Naive thymus-derived CD4-positive, alpha-beta T cell (primary cell): Measurements from ENCODE around the gene ARHGEF16. TPM values are rescaled to one million over a fixed set of nuclear protein-coding genes. Genes with fewer than 3 reads are reported as not detected.

Source experiments
- ATAC-seq: fragments of 150-1000 bp; cut with Tn5 transposase; 2 replicates; pipeline ENCODE4 v1.10.0; 2021; ENCODE audit warnings: mild to moderate bottlenecking, moderate library complexity
- CTCF ChIA-PET: fragments of 350-600 bp; sonication (Branson Sonifier 250); formaldehyde crosslinking; loops from one replicate; lab custom pipeline; 2021; ENCODE audit warnings: antibody characterized with exemption; lab: Charles Lee
- POLR2A ChIA-PET: fragments of 350-600 bp; sonication (Branson Sonifier 250); formaldehyde crosslinking; loops from one replicate; lab custom pipeline; 2021; ENCODE audit warnings: antibody characterized with exemption, inconsistent platforms; lab: Charles Lee
- DNase-seq, 9 donors: peaks; one replicate each; pipeline versions ENCODE4 v3.0.0 to v3.0.0-alpha.2; 2020 to 2022; ENCODE audit warnings: mixed read lengths in 1 of 9
- H3K27ac ChIP-seq: one replicate; pipeline ENCODE4 v1.7.0; 2013; ENCODE audit warnings: mild to moderate bottlenecking, low read depth, low read length, moderate library complexity
- H3K27me3 ChIP-seq, 2 donors: one replicate each; pipeline ENCODE4 v1.7.0; 2013; ENCODE audit warnings: low read length in 2 of 2, mild to moderate bottlenecking in 2 of 2, moderate library complexity in 2 of 2; ENCODE audit not compliant: control insufficient read depth in 2 of 2, insufficient read depth in 2 of 2
- H3K36me3 ChIP-seq, 3 experiments: 1 replicate in 2 of 3; 2 replicates in 1 of 3; pipeline ENCODE4 v1.7.0; 2013; ENCODE audit warnings: low read length in 3 of 3, mild to moderate bottlenecking in 3 of 3, moderate library complexity in 1 of 3; ENCODE audit not compliant: insufficient read depth in 3 of 3, control insufficient read depth in 2 of 3
- H3K4me1 ChIP-seq, 2 donors: one replicate each; pipeline ENCODE4 v1.7.0; 2013; ENCODE audit warnings: low read length in 2 of 2, mild to moderate bottlenecking in 2 of 2, moderate library complexity in 1 of 2; ENCODE audit not compliant: control insufficient read depth in 2 of 2, insufficient read depth in 2 of 2
- H3K4me3 ChIP-seq: 2 replicates; pipeline ENCODE4 v1.7.0; 2013; ENCODE audit warnings: mild to moderate bottlenecking, low read length
- H3K9me3 ChIP-seq, 3 experiments: 1 replicate in 2 of 3; 2 replicates in 1 of 3; pipeline ENCODE4 v1.7.0; 2013; ENCODE audit warnings: low read length in 3 of 3; ENCODE audit not compliant: control insufficient read depth in 2 of 3
- H3K27ac Mint-ChIP-seq, 9 donors: one replicate each; pipeline ENCODE4 v1.8.0; 2020 to 2022; ENCODE audit warnings: mixed read lengths in 9 of 9, mild to moderate bottlenecking in 8 of 9, moderate library complexity in 5 of 9, inconsistent platforms in 2 of 9
- H3K27me3 Mint-ChIP-seq, 5 donors: one replicate each; pipeline ENCODE4 v1.8.0; 2021 to 2022; ENCODE audit warnings: mixed read lengths in 5 of 5, mild to moderate bottlenecking in 1 of 5
- H3K36me3 Mint-ChIP-seq, 5 donors: one replicate each; pipeline ENCODE4 v1.8.0; 2020 to 2022; ENCODE audit warnings: mixed read lengths in 5 of 5, mild to moderate bottlenecking in 3 of 5, inconsistent platforms in 1 of 5
- H3K4me1 Mint-ChIP-seq, 7 donors: one replicate each; pipeline ENCODE4 v1.8.0; 2020 to 2022; ENCODE audit warnings: mixed read lengths in 7 of 7, mild to moderate bottlenecking in 3 of 7, inconsistent platforms in 1 of 7
- H3K4me3 Mint-ChIP-seq, 10 donors: one replicate each; pipeline ENCODE4 v1.8.0; 2020 to 2022; ENCODE audit warnings: mild to moderate bottlenecking in 10 of 10, mixed read lengths in 10 of 10, moderate library complexity in 6 of 10, inconsistent platforms in 2 of 10
- H3K9me3 Mint-ChIP-seq, 11 donors: one replicate each; pipeline ENCODE4 v1.8.0; 2020 to 2022; ENCODE audit warnings: mixed read lengths in 11 of 11, mild to moderate bottlenecking in 4 of 11, inconsistent platforms in 1 of 11, moderate library complexity in 1 of 11
- intact Hi-C, 2 donors: fragments of 100-400 bp; cut with micrococcal nuclease; formaldehyde crosslinking; loops; one replicate each; pipeline ENCODE4 v1.15.1; 2023
- polyA plus RNA-seq, 2 donors: library from polyadenylated mRNA; unstranded; fragments of 300-500 nt; fragmentation: Illumina TruSeq; gene quantifications; one replicate each; pipeline ENCODE4 v1.2.3, GENCODE V29; 2021
- total RNA-seq, 6 experiments: library from RNA in 5 of 6; stranded (reverse) in 5 of 6; gene quantifications; 1 replicate in 5 of 6; 2 replicates in 1 of 6; pipeline ENCODE4 v1.2.3 and lab custom pipeline; 2021 to 2026

ARHGEF16 gene
- total and polyA plus RNA-seq, 7 experiments from 2014 or later: 0.16 TPM; not detected in 6

- H3K27ac Mint-ChIP-seq: no peak overlapping the region
- intact Hi-C loops: no loop called here
- H3K4me3 ChIP-seq: no peak overlapping the region
- no peak overlapping the region for H3K4me3 Mint-ChIP-seq
- no peaks in the 10 kb centered on the region for H3K27me3 ChIP-seq
- no peaks in the 10 kb centered on the region for H3K36me3 Mint-ChIP-seq
- H3K9me3 Mint-ChIP-seq: no peaks in the 10 kb centered on the region
- H3K27ac ChIP-seq: no peak overlapping the region
- peaks cover 0 to 1% (median 0%) of the 10 kb centered on the region in 7 donors for H3K4me1 Mint-ChIP-seq
- CTCF ChIA-PET: no interaction called here
- H3K4me1 ChIP-seq: no peaks in the 10 kb centered on the region
- no peaks in the 10 kb centered on the region for H3K9me3 ChIP-seq
- H3K27me3 Mint-ChIP-seq: no peaks in the 10 kb centered on the region
- ATAC-seq (no peak), DNase-seq (no peak)
- POLR2A ChIA-PET: interaction anchor here (1.0 kb wide), 1 partner anchor 8 kb away, joined by 3 read pairs; no protein-coding TSS in a partner anchor
- H3K36me3 ChIP-seq: peaks cover 0 to 38% (median 0%) of the 10 kb centered on the region in 3 experiments
These were observed 45.9 kb downstream of the ARHGEF16 start for GRCh38 chr1:3500265-3500835.

DNA sequence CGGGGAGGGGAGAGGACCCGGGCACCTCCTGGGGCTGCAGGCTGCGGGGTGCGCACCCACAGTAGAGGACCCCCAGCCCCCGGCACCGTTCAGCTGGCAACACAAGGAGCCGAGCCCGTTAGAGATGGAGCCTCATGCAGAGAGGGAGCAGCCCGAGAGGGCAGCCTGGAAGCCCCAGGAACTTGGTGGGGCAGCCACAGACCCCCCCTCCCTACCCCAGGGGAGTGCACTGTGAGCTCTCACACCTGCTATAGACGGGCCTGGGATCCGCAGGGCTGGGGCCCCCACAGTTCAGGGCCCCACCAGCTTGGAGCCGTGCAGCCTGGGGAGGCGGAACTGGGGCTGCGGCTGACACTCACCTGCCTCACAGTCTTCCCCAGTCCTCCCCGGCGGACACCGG is 47.0 kb downstream of the ARHGEF16 start:
- Mint-ChIP-seq H3K27ac (no peak overlapping the region), H3K27me3 (no peaks in the 10 kb centered on the region), H3K9me3 (no peaks in the 10 kb centered on the region), H3K36me3 (peaks cover 0 to under 1% (median 0%) of the 10 kb centered on the region in 5 donors), H3K4me3 (no peak overlapping the region), H3K4me1 (peaks cover 0 to 1% (median 0%) of the 10 kb centered on the region in 7 donors)
- intact Hi-C loops: no loop called here
- ATAC-seq: no peak
- Histone ChIP-seq H3K9me3 (no peaks in the 10 kb centered on the region), H3K4me3 (no peak overlapping the region), H3K4me1 (no peaks in the 10 kb centered on the region), H3K27ac (no peak overlapping the region), H3K36me3 (peaks cover 0 to 49% (median 0%) of the 10 kb centered on the region in 3 experiments), H3K27me3 (no peaks in the 10 kb centered on the region)
- DNase-seq: no peak
- ChIA-PET POLR2A (interaction anchor here (1.0 to 1.8 kb wide), 3 partner anchors 9 to 123 kb away, joined by 3 to 6 read pairs (median 3); no protein-coding TSS in a partner anchor), CTCF (no interaction called here)

GRCh38 chr1:3501856-3502640 is 47.6 kb downstream of the ARHGEF16 start:
- intact Hi-C loops: no loop called here
- Histone ChIP-seq H3K27ac (no peak overlapping the region), H3K36me3 (peaks cover 0 to 55% (median 0%) of the 10 kb centered on the region in 3 experiments), H3K9me3 (no peaks in the 10 kb centered on the region), H3K4me3 (no peak overlapping the region), H3K27me3 (no peaks in the 10 kb centered on the region), H3K4me1 (no peaks in the 10 kb centered on the region)
- ATAC-seq: peak; percentile 56
- Mint-ChIP-seq H3K27me3 (no peaks in the 10 kb centered on the region), H3K27ac (no peak overlapping the region), H3K9me3 (no peaks in the 10 kb centered on the region), H3K4me3 (no peak overlapping the region), H3K4me1 (peaks cover 0 to 1% (median 0%) of the 10 kb centered on the region in 7 donors), H3K36me3 (peaks cover 0 to 5% (median 0%) of the 10 kb centered on the region in 5 donors)
- ChIA-PET POLR2A (interaction anchor here (1.5 to 1.8 kb wide), 2 partner anchors 23 to 122 kb away, joined by 3 to 6 read pairs; no protein-coding TSS in a partner anchor), CTCF (no interaction called here)
- DNase-seq: peak in 2 of 9 donors; percentile 32 to 38

DNA sequence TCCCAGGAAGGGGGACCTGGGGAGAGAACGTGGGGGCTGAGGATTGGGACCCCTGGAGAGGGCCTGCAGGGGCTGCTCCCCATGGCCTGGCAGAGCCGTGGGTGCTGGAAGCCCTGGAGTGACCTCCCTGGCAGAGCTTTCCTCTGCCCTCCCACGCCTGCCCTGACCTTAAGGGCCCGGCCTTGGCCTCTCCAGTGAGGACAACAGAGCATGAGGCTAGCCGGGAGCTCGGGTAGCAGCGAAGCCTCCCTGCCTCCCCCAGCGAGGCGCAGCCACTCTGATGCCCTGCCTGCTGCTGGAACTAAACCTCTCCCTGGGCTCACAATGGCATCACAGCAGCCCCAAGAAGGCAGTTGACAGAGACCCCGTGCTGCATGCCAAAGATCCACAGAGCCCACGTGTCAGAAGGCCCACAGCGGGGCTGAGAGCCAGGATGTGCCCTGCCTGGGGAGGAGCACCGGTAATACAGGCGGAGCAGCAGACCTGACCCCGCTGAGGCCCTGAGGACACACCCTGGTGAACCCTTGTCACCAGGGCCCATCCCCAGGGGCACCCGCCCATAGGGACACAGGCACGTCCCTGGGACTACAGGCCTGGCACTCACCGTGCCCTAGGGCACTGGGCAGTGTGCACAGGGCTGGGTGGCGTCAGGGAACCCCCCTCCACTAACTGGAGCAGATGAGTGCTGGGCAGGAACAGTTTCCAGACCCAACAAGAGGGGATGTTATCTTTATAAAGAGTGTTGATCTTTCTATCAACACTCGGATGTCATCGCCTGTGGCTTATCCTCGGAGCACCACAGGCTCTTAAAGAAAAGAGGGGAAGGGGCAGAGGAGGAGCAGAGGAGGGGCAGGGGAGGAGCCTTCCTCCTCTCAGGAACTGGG is 48.4 kb downstream of the ARHGEF16 start:
- H3K4me1 Mint-ChIP-seq: peaks cover 0 to 1% (median 0%) of the 10 kb centered on the region in 7 donors
- POLR2A ChIA-PET: interaction anchor here (1.8 kb wide), 1 partner anchor 23 kb away, joined by 6 read pairs; no protein-coding TSS in a partner anchor
- ATAC-seq: no peak

DNA sequence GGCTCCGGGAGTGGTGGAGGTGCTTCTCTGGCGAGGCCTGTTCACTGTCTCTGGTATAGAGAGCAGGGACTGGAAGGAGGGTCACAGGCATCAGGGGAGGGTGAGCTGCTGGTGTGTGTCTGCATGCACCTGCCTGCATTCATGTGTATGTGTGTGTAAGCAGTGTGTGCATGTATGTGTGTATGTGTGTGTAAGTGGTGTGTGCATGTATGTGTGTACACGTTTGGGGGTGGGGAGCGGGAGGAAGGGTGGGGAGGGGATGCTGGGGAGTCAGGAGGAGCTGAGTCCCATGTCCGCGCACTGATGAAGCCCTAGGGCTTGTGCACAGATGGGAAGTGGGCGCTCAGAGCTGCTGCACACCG is 49.0 kb downstream of the ARHGEF16 start:
- no peak overlapping the region for H3K27ac ChIP-seq
- CTCF ChIA-PET: no interaction called here
- ATAC-seq (no peak), DNase-seq (no peak)
- no peaks in the 10 kb centered on the region for H3K4me1 ChIP-seq
- H3K4me3 Mint-ChIP-seq: no peak overlapping the region
- POLR2A ChIA-PET: no interaction called here
- no peaks in the 10 kb centered on the region for H3K27me3 Mint-ChIP-seq
- peaks cover 0 to 1% (median 0%) of the 10 kb centered on the region in 7 donors for H3K4me1 Mint-ChIP-seq
- no peaks in the 10 kb centered on the region for H3K27me3 ChIP-seq
- no peaks in the 10 kb centered on the region for H3K9me3 Mint-ChIP-seq
- H3K36me3 Mint-ChIP-seq: peaks cover 0 to 17% (median 0%) of the 10 kb centered on the region in 5 donors
- H3K4me3 ChIP-seq: no peak overlapping the region
- no peaks in the 10 kb centered on the region for H3K9me3 ChIP-seq
- peak overlapping the region in 1 of 9 donors; percentile 36 for H3K27ac Mint-ChIP-seq
- peaks cover 0 to 60% (median 0%) of the 10 kb centered on the region in 3 experiments for H3K36me3 ChIP-seq
- intact Hi-C loops: no loop called here

More for the DNA sequence above, 48.4 kb downstream of the ARHGEF16 start:
- DNase-seq: no peak
- H3K27me3 ChIP-seq: no peaks in the 10 kb centered on the region
- no peaks in the 10 kb centered on the region for H3K9me3 ChIP-seq
- H3K4me1 ChIP-seq: no peaks in the 10 kb centered on the region
- H3K36me3 ChIP-seq: peaks cover 0 to 58% (median 0%) of the 10 kb centered on the region in 3 experiments
- no peak overlapping the region for H3K27ac ChIP-seq
- H3K9me3 Mint-ChIP-seq: no peaks in the 10 kb centered on the region
- peaks cover 0 to 14% (median 0%) of the 10 kb centered on the region in 5 donors for H3K36me3 Mint-ChIP-seq
- H3K4me3 ChIP-seq: no peak overlapping the region
- peak overlapping the region in 3 of 9 donors; percentile 13 to 36 (median 17) for H3K27ac Mint-ChIP-seq
- intact Hi-C loops: no loop called here
- H3K4me3 Mint-ChIP-seq: no peak overlapping the region
- H3K27me3 Mint-ChIP-seq: no peaks in the 10 kb centered on the region
- CTCF ChIA-PET: no interaction called here

DNA sequence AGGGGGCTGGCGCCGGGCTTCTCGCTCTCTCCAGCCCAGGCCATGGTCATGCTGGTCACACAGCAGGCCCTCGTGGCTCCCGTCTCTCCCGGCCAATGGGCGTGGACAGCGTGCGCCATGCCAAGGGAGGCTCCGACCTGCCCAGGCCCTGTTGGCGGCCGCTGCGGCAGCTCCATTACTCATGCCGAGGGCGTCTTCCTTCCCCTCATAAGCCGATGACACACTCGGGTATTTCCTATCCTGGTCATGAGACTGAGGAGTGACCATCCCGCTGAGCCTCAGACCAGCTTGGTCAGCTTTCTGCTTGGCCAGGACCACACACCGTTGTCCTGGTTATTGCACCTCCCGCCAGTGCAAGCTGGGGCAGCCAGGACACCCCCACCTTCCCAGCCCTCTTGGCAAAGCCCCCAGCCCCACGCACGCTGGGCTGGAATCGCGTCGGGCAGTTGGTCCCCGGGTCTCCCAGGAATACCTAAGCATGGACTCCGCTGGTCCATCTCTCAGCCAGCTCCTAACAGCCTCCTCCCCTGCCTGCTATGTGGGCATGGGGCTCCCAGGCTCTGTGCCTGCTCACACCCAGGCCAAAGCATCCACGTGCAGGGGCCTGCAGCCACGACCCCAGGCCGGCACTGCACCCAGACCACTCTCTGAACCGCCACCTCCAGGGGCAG is 49.8 kb downstream of the ARHGEF16 start:
- H3K27me3 Mint-ChIP-seq: no peaks in the 10 kb centered on the region
- ChIA-PET POLR2A (no interaction called here), CTCF (no interaction called here)
- H3K27me3 ChIP-seq: no peaks in the 10 kb centered on the region
- intact Hi-C loops: no loop called here
- DNase-seq (no peak), ATAC-seq (no peak)
- H3K9me3 ChIP-seq: no peaks in the 10 kb centered on the region
- H3K27ac Mint-ChIP-seq: no peak overlapping the region
- H3K4me1 Mint-ChIP-seq: peaks cover 0 to 1% (median 0%) of the 10 kb centered on the region in 7 donors
- H3K27ac ChIP-seq: no peak overlapping the region
- no peak overlapping the region for H3K4me3 ChIP-seq
- peaks cover 0 to 63% (median 0%) of the 10 kb centered on the region in 3 experiments for H3K36me3 ChIP-seq
- no peaks in the 10 kb centered on the region for H3K9me3 Mint-ChIP-seq
- H3K4me1 ChIP-seq: no peaks in the 10 kb centered on the region
- peaks cover 0 to 17% (median 0%) of the 10 kb centered on the region in 5 donors for H3K36me3 Mint-ChIP-seq
- no peak overlapping the region for H3K4me3 Mint-ChIP-seq
